Gastrocnemius medialis (tissue), 4 donors: ENCODE results near the gene MXI1. TPM values are rescaled to one million over a fixed set of nuclear protein-coding genes. Genes with fewer than 3 reads are reported as not detected.

Source experiments
- ATAC-seq, 2 donors: fragments of 150-250 bp; one replicate each; pipeline ENCODE4 v1.9.1; 2016
- DNase-seq, 2 donors: peaks; one replicate each; pipeline ENCODE4 v3.0.0-alpha.2; 2019
- H3K27ac ChIP-seq, 4 donors: fragments of 200-600 bp; sonication (generic); 1 replicate in 1 of 4; 2 replicates in 3 of 4; pipeline ENCODE4 v1.5.1; 2016 to 2018; ENCODE audit warnings: mild to moderate bottlenecking in 2 of 4, moderate library complexity in 1 of 4
- H3K27me3 ChIP-seq, 3 donors: fragments of 200-600 bp; sonication (generic) in 2 of 3; 1 replicate in 1 of 3; 2 replicates in 2 of 3; pipeline versions ENCODE4 v1.5.1 to v1.6.0; 2016 to 2019; ENCODE audit warnings: mild to moderate bottlenecking in 1 of 3, moderate library complexity in 1 of 3
- H3K36me3 ChIP-seq, 2 donors: fragments of 200-600 bp; sonication (generic) in 1 of 2; one replicate each; pipeline ENCODE4 v1.5.1; 2017 to 2018
- H3K4me1 ChIP-seq, 2 donors: fragments of 200-600 bp; sonication (generic) in 1 of 2; one replicate each; pipeline ENCODE4 v1.5.1; 2016 to 2017; ENCODE audit warnings: mild to moderate bottlenecking in 2 of 2
- H3K4me3 ChIP-seq, 4 donors: fragments of 200-600 bp; sonication (generic) in 3 of 4; 1 replicate in 1 of 4; 2 replicates in 3 of 4; pipeline ENCODE4 v1.5.1; 2016 to 2019; ENCODE audit warnings: mild to moderate bottlenecking in 2 of 4
- H3K9me3 ChIP-seq, 3 donors: fragments of 200-600 bp; sonication (generic) in 2 of 3; 1 replicate in 1 of 3; 2 replicates in 2 of 3; pipeline ENCODE4 v1.5.1; 2016 to 2019
- POLR2A ChIP-seq, 2 donors: fragments of 450-650 bp; IDR thresholded peaks; one replicate each; pipeline ENCODE4 v1.6.1; 2017; ENCODE audit warnings: antibody characterized with exemption in 2 of 2, mild to moderate bottlenecking in 2 of 2, moderate library complexity in 2 of 2
- in situ Hi-C, 4 donors: fragments of 200-750 bp; cut with MboI; loops; one replicate each; pipeline versions ENCODE4 v1.15.0 to v1.8.0; 2017; ENCODE audit warnings: low sequenced_read_pairs in 4 of 4
- intact Hi-C: fragments of 100-400 bp; cut with DNase I; formaldehyde crosslinking; loops from one replicate; pipeline ENCODE4 v1.15.1; 2023; ENCODE audit warnings: low total_unique reads
- total RNA-seq, 4 donors: library from RNA; depleted of rRNA; stranded (reverse); fragments of >200 nt; gene quantifications; one replicate each; pipeline versions ENCODE4 v1.1.0 to v1.2.3, GENCODE V29; 2016
- TF ChIP-seq, protein P1 (sequence below), 5 experiments: fragments of 450-650 bp in 3 of 5; fragments of 200-600 bp in 2 of 5; sonication (generic) in 2 of 5; IDR thresholded peaks in 4 of 5; conservative IDR thresholded peaks in 1 of 5; 1 replicate in 4 of 5; 2 replicates in 1 of 5; pipeline ENCODE4 v1.5.1; 2016 to 2019; ENCODE audit warnings: antibody characterized with exemption in 5 of 5, mild to moderate bottlenecking in 3 of 5, moderate library complexity in 3 of 5

MXI1 gene
- total RNA-seq, 4 donors from 2014 or later: 35.9 to 67.8 (median 53.9) TPM

DNA sequence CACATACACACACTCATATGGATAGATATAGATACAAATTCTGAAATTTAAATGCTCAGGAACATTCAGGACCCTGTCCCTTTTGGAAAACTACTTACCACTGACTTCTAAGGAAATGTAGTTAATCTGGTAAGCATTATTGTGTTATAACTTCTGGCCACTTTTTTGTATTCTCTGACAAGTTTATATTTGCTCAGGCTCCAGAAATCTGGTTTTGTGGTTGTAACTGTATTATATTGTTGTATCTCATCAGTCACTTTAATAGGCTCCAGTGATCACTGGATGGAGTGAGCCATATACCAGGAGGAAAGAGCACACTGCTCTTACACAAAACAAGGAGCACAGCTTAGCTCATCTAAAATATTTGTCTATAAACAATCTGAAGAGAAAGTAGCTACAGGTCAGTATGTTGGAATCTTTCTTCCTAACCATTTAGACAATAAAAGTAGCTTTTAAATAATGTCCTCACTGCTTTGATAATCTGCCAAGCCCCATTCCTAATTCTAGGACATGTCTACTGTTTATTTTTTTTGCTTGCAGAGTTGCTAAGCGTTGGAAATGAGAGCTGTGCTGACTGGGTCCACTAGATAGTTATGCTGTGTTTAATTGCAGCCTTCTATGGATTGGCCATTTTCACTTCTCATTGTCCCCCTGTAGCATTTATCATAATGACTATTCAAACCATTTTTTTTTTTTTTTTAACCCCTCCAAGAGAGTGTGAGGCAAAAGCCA is 53.5 kb downstream of the MXI1 start:
- H3K9me3 ChIP-seq: no peaks in the 10 kb centered on the region
- DNase-seq: no peak
- H3K36me3 ChIP-seq: no peaks in the 10 kb centered on the region
- no peaks in the 10 kb centered on the region for H3K27me3 ChIP-seq
- no peak overlapping the region for H3K4me3 ChIP-seq
- intact Hi-C loops: no loop called here
- in situ Hi-C loops: no loop called here
- H3K27ac ChIP-seq: peak overlapping the region; percentile 15 to 45 (median 37)
- TF ChIP-seq POLR2A (IDR thresholded peaks at IDR 0.05): no peak
- TF ChIP-seq, protein P1, sequence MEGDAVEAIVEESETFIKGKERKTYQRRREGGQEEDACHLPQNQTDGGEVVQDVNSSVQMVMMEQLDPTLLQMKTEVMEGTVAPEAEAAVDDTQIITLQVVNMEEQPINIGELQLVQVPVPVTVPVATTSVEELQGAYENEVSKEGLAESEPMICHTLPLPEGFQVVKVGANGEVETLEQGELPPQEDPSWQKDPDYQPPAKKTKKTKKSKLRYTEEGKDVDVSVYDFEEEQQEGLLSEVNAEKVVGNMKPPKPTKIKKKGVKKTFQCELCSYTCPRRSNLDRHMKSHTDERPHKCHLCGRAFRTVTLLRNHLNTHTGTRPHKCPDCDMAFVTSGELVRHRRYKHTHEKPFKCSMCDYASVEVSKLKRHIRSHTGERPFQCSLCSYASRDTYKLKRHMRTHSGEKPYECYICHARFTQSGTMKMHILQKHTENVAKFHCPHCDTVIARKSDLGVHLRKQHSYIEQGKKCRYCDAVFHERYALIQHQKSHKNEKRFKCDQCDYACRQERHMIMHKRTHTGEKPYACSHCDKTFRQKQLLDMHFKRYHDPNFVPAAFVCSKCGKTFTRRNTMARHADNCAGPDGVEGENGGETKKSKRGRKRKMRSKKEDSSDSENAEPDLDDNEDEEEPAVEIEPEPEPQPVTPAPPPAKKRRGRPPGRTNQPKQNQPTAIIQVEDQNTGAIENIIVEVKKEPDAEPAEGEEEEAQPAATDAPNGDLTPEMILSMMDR (IDR thresholded peaks at IDR 0.05 in 4 of 5, conservative IDR thresholded peaks at IDR 0.05 in 1 of 5): no peak
- peak in 1 of 2 donors; percentile 33 for ATAC-seq
- H3K4me1 ChIP-seq: peaks cover 23 to 42% of the 10 kb centered on the region in 2 donors

DNA sequence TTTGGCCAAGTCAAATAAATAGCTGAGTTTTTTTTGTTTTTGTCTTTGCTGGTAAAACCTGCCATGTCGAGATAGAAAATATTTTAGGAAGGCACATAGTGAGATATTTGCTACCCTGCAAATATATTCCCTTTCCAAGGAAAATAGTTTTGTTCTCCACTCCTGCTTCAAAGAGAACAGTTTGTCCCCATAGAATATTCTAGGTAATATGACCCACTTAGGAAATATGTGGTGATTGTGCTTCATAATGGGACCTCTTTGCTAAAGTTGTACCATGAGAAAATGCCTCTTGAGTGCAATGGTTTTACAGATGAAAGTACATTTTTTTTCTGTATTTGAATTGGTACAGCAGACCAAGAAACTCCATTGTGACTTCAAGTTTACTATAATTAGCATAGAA is 55.8 kb downstream of the MXI1 start:
- ATAC-seq (peak in 1 of 2 donors; percentile 78), DNase-seq (no peak)
- in situ Hi-C loops: no loop called here
- Histone ChIP-seq H3K4me3 (no peak overlapping the region), H3K4me1 (peaks cover 34 to 59% of the 10 kb centered on the region in 2 donors), H3K27ac (peak overlapping the region; percentile 42 to 55 (median 44)), H3K36me3 (no peaks in the 10 kb centered on the region), H3K27me3 (no peaks in the 10 kb centered on the region), H3K9me3 (no peaks in the 10 kb centered on the region)
- intact Hi-C loops: no loop called here
- TF ChIP-seq, protein P1 (IDR thresholded peaks at IDR 0.05 in 4 of 5, conservative IDR thresholded peaks at IDR 0.05 in 1 of 5): no peak
- TF ChIP-seq POLR2A (IDR thresholded peaks at IDR 0.05): no peak

DNA sequence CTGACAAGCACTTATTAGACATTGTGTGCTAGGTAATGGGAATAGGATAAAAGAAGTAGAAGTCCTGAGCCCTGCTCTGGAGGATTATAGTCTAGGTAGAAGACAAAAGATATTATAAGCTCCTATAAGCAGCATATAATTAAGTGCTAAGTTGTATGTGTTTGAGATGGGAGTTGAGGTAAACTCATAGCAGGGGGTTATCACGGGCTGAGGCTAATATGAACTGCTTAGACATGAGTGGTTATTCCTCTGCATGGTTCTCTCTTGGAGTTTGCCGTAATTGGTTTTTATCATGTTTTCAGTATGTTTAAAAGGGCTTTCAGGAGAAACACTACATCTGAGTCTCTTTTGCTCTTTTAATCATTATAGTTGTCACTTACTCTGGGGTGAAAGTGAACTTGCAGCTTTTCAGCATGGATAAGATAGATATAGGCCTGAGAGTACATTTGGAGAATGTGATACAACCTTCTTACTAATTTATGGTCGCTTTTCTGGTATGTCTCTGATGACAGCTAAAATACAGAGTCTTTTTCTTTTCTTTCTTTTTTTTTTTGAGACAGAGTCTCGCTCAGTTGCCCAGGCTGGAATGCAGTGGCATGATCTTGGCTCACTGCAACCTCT is 58.3 kb downstream of the MXI1 start:
- peaks cover 58 to 74% of the 10 kb centered on the region in 2 donors for H3K4me1 ChIP-seq
- in situ Hi-C loops: no loop called here
- peak overlapping the region in 1 of 4 donors; percentile 3 for H3K27ac ChIP-seq
- H3K36me3 ChIP-seq: no peaks in the 10 kb centered on the region
- DNase-seq: no peak
- intact Hi-C loops: no loop called here
- TF ChIP-seq, protein P1 (IDR thresholded peaks at IDR 0.05 in 4 of 5, conservative IDR thresholded peaks at IDR 0.05 in 1 of 5): no peak
- no peak for TF ChIP-seq POLR2A (IDR thresholded peaks at IDR 0.05)
- no peak for ATAC-seq
- H3K9me3 ChIP-seq: no peaks in the 10 kb centered on the region
- no peak overlapping the region for H3K4me3 ChIP-seq
- H3K27me3 ChIP-seq: no peaks in the 10 kb centered on the region

DNA sequence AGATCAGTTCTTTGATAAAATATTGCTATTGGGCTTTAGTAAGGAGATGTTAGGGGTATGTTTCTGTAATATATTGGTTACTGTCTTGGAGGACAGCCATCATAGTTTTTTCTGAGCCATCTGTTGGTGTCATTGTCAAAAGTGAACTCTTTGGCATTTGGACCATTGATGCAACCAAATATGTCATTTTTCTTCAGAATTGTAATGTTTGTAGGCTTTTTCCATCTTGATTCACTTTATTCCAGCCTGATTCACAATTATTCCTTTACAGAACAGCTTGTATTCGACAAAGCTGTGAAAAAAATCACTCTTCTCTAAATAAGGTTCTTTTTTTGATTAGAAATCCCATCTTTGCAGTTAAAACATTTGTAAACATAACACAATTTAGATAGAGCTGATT is 59.9 kb downstream of the MXI1 start:
- in situ Hi-C loops: no loop called here

More for the DNA sequence above, 59.9 kb downstream of the MXI1 start:
- Histone ChIP-seq H3K36me3 (no peaks in the 10 kb centered on the region), H3K9me3 (no peaks in the 10 kb centered on the region), H3K4me1 (peaks cover 59 to 68% of the 10 kb centered on the region in 2 donors), H3K27ac (peak overlapping the region; percentile 3 to 90 (median 86)), H3K4me3 (no peak overlapping the region), H3K27me3 (no peaks in the 10 kb centered on the region)
- DNase-seq (no peak), ATAC-seq (no peak)
- TF ChIP-seq POLR2A (IDR thresholded peaks at IDR 0.05): no peak
- TF ChIP-seq, protein P1 (IDR thresholded peaks at IDR 0.05 in 4 of 5, conservative IDR thresholded peaks at IDR 0.05 in 1 of 5): no peak
- intact Hi-C loops: no loop called here
